Measurements from ENCODE around the gene TBC1D9.

TBC1D9 gene

GRCh38 chr4:140684314-140684713 lies 71.9 kb downstream of the TBC1D9 start:
- no peak for ATAC-seq (replicated peaks)
- no peak for DNase-seq
- no peak overlapping the region for H3K4me3 Mint-ChIP-seq
- H3K36me3 Mint-ChIP-seq = peaks cover 13 to 23% of the 10 kb centered on the region in 2 donors
- no peaks in the 10 kb centered on the region for H3K9me3 Mint-ChIP-seq
- peaks cover 16 to 20% of the 10 kb centered on the region in 2 donors for H3K4me1 Mint-ChIP-seq
- peak overlapping the region; percentile 22 for H3K27ac Mint-ChIP-seq
- H3K27me3 Mint-ChIP-seq = no peaks in the 10 kb centered on the region

- H3K27ac Mint-ChIP-seq = no peak overlapping the region
Observed at GRCh38 chr4:140681201-140681600, 75.0 kb downstream of the TBC1D9 start.

GRCh38 chr4:140680686-140681085 lies 75.5 kb downstream of the TBC1D9 start:
- H3K4me1 Mint-ChIP-seq = peaks cover 20 to 21% of the 10 kb centered on the region in 2 donors
- ATAC-seq (replicated peaks) (no peak), DNase-seq (no peak)
- no peak overlapping the region for H3K27ac Mint-ChIP-seq
- H3K27me3 Mint-ChIP-seq = no peaks in the 10 kb centered on the region
- H3K9me3 Mint-ChIP-seq = no peaks in the 10 kb centered on the region
- no peak overlapping the region for H3K4me3 Mint-ChIP-seq
- peaks cover 28 to 48% of the 10 kb centered on the region in 2 donors for H3K36me3 Mint-ChIP-seq

More at GRCh38 chr4:140681201-140681600, 75.0 kb downstream of the TBC1D9 start:
- no peak for ATAC-seq (replicated peaks)
- Mint-ChIP-seq H3K9me3 (no peaks in the 10 kb centered on the region), H3K36me3 (peaks cover 25 to 44% of the 10 kb centered on the region in 2 donors), H3K4me3 (no peak overlapping the region), H3K4me1 (peaks cover 15 to 16% of the 10 kb centered on the region in 2 donors), H3K27me3 (no peaks in the 10 kb centered on the region)
- DNase-seq = no peak

GRCh38 chr4:140679576-140679975 lies 76.6 kb downstream of the TBC1D9 start:
- no peaks in the 10 kb centered on the region for H3K9me3 Mint-ChIP-seq
- peaks cover 27 to 40% of the 10 kb centered on the region in 2 donors for H3K36me3 Mint-ChIP-seq
- H3K4me3 Mint-ChIP-seq = no peak overlapping the region
- ATAC-seq (replicated peaks) = no peak
- DNase-seq = no peak
- H3K27me3 Mint-ChIP-seq = no peaks in the 10 kb centered on the region
- peaks cover 21 to 23% of the 10 kb centered on the region in 2 donors for H3K4me1 Mint-ChIP-seq
- no peak overlapping the region for H3K27ac Mint-ChIP-seq

GRCh38 chr4:140675599-140676231 lies 80.5 kb downstream of the TBC1D9 start:
- peaks cover 14 to 17% of the 10 kb centered on the region in 2 donors for H3K4me1 Mint-ChIP-seq
- ATAC-seq (replicated peaks) = peak in 1 of 2 donors; percentile 57
- H3K36me3 Mint-ChIP-seq = peaks cover 25 to 31% of the 10 kb centered on the region in 2 donors
- no peaks in the 10 kb centered on the region for H3K27me3 Mint-ChIP-seq
- no peak for DNase-seq
- no peak overlapping the region for H3K4me3 Mint-ChIP-seq
- H3K27ac Mint-ChIP-seq = peak overlapping the region; percentile 59
- H3K9me3 Mint-ChIP-seq = no peaks in the 10 kb centered on the region

- no peak for ATAC-seq (replicated peaks)
- Mint-ChIP-seq H3K36me3 (peaks cover 25 to 39% of the 10 kb centered on the region in 2 donors), H3K4me1 (peaks cover 9% of the 10 kb centered on the region in 2 donors), H3K4me3 (no peak overlapping the region), H3K27ac (no peak overlapping the region), H3K9me3 (no peaks in the 10 kb centered on the region), H3K27me3 (no peaks in the 10 kb centered on the region)
- DNase-seq = no peak
Observed at GRCh38 chr4:140673729-140674128, 82.5 kb downstream of the TBC1D9 start.

GRCh38 chr4:140672416-140672815 lies 83.8 kb downstream of the TBC1D9 start:
- Mint-ChIP-seq H3K4me1 (peaks cover 7 to 11% of the 10 kb centered on the region in 2 donors), H3K27me3 (no peaks in the 10 kb centered on the region), H3K4me3 (no peak overlapping the region)

GRCh38 chr4:140668111-140668510 lies 88.1 kb downstream of the TBC1D9 start:
- Mint-ChIP-seq H3K27me3 (no peaks in the 10 kb centered on the region), H3K36me3 (peaks cover 17 to 39% of the 10 kb centered on the region in 2 donors), H3K4me1 (peaks cover 7 to 9% of the 10 kb centered on the region in 2 donors), H3K27ac (peak overlapping the region; percentile 9), H3K9me3 (no peaks in the 10 kb centered on the region), H3K4me3 (no peak overlapping the region)
- DNase-seq = no peak
- ATAC-seq (replicated peaks) = no peak

More at GRCh38 chr4:140672416-140672815, 83.8 kb downstream of the TBC1D9 start:
- ATAC-seq (replicated peaks) = no peak
- Mint-ChIP-seq H3K9me3 (no peaks in the 10 kb centered on the region), H3K36me3 (peaks cover 18 to 33% of the 10 kb centered on the region in 2 donors), H3K27ac (no peak overlapping the region)
- DNase-seq = no peak

GRCh38 chr4:140666889-140667614 lies 89.1 kb downstream of the TBC1D9 start:
- H3K27ac Mint-ChIP-seq = peak overlapping the region; percentile 65

GRCh38 chr4:140662082-140662869 lies 93.9 kb downstream of the TBC1D9 start:
- no peak for DNase-seq
- Mint-ChIP-seq H3K4me1 (peaks cover 5 to 7% of the 10 kb centered on the region in 2 donors), H3K9me3 (no peaks in the 10 kb centered on the region), H3K27ac (no peak overlapping the region), H3K4me3 (no peak overlapping the region), H3K27me3 (no peaks in the 10 kb centered on the region), H3K36me3 (peaks cover 23 to 42% of the 10 kb centered on the region in 2 donors)
- no peak for ATAC-seq (replicated peaks)

More at GRCh38 chr4:140666889-140667614, 89.1 kb downstream of the TBC1D9 start:
- no peak for DNase-seq
- ATAC-seq (replicated peaks) = peak in 1 of 2 donors; percentile 10
- Mint-ChIP-seq H3K9me3 (no peaks in the 10 kb centered on the region), H3K4me3 (peak overlapping the region in 1 of 2 donors; percentile 1), H3K4me1 (peaks cover 7 to 9% of the 10 kb centered on the region in 2 donors), H3K27me3 (no peaks in the 10 kb centered on the region), H3K36me3 (peaks cover 17 to 46% of the 10 kb centered on the region in 2 donors)

- H3K36me3 Mint-ChIP-seq = peaks cover 26 to 44% of the 10 kb centered on the region in 2 donors
- no peak overlapping the region for H3K4me3 Mint-ChIP-seq
- no peak for ATAC-seq (replicated peaks)
- H3K4me1 Mint-ChIP-seq = peaks cover 0 to 3% of the 10 kb centered on the region in 2 donors
- H3K9me3 Mint-ChIP-seq = no peaks in the 10 kb centered on the region
- H3K27ac Mint-ChIP-seq = no peak overlapping the region
- no peaks in the 10 kb centered on the region for H3K27me3 Mint-ChIP-seq
- no peak for DNase-seq
Observed at GRCh38 chr4:140661550-140661949, 94.6 kb downstream of the TBC1D9 start.

- Mint-ChIP-seq H3K27me3 (no peaks in the 10 kb centered on the region), H3K9me3 (no peaks in the 10 kb centered on the region), H3K36me3 (peaks cover 30 to 48% of the 10 kb centered on the region in 2 donors), H3K4me1 (peaks cover 0 to 3% of the 10 kb centered on the region in 2 donors), H3K4me3 (no peak overlapping the region), H3K27ac (no peak overlapping the region)
- no peak for DNase-seq
- ATAC-seq (replicated peaks) = no peak
Observed at GRCh38 chr4:140659943-140660700, 96.1 kb downstream of the TBC1D9 start.

- peaks cover 33 to 50% of the 10 kb centered on the region in 2 donors for H3K36me3 Mint-ChIP-seq
- ATAC-seq (replicated peaks) (no peak), DNase-seq (no peak)
- no peak overlapping the region for H3K4me3 Mint-ChIP-seq
- no peaks in the 10 kb centered on the region for H3K27me3 Mint-ChIP-seq
- H3K4me1 Mint-ChIP-seq = no peaks in the 10 kb centered on the region
- H3K9me3 Mint-ChIP-seq = no peaks in the 10 kb centered on the region
- no peak overlapping the region for H3K27ac Mint-ChIP-seq
Observed at GRCh38 chr4:140654495-140654814, 101.7 kb downstream of the TBC1D9 start.

All from stimulated activated naive B cell treated with anti-CD40 and anti-IgM and Interleukin-4, amounts not matched to agents 10 μg/mL and 1 μg/mL and 100 μg/mL, for 72 hours (primary cell).